Psoas muscle (tissue), 8 donors: ENCODE measurements around the gene IFI6. TPM values are rescaled to one million over a fixed set of nuclear protein-coding genes. Genes with fewer than 3 reads are reported as not detected.
A peak's percentile ranks its signal among the peaks of the same experiment; 100 is the strongest.

Experiments
- ATAC-seq, 4 donors: fragments of 200-7000 bp; cut with Tn5 transposase; one replicate each; pipeline ENCODE4 v1.9.1; 2020; ENCODE audit warnings: moderate library complexity in 3 of 4, mild to moderate bottlenecking in 2 of 4
- DNase-seq, 2 donors: peaks; one replicate each; pipeline ENCODE4 v3.0.0-alpha.2; 2020
- H3K27ac ChIP-seq: fragments of 200-600 bp; one replicate; pipeline ENCODE4 v1.8.0; 2022
- H3K27me3 ChIP-seq, 3 donors: fragments of 200-600 bp in 1 of 3; one replicate each; pipeline versions ENCODE4 v1.6.1 to v1.8.0; 2013 to 2022; ENCODE audit warnings: low read length in 2 of 3, mild to moderate bottlenecking in 2 of 3, moderate library complexity in 1 of 3; ENCODE audit not compliant: insufficient read depth in 3 of 3
- H3K36me3 ChIP-seq, 2 donors: fragments of 200-600 bp in 1 of 2; one replicate each; pipeline versions ENCODE4 v1.6.1 to v1.8.0; 2013 to 2022; ENCODE audit warnings: low read depth in 1 of 2, mild to moderate bottlenecking in 1 of 2, moderate library complexity in 1 of 2; ENCODE audit not compliant: insufficient read depth in 1 of 2
- H3K4me1 ChIP-seq: fragments of 200-600 bp; one replicate; pipeline ENCODE4 v1.8.0; 2022
- H3K4me3 ChIP-seq: fragments of 200-600 bp; one replicate; pipeline ENCODE4 v1.8.0; 2022; ENCODE audit warnings: mild to moderate bottlenecking
- H3K9me3 ChIP-seq: fragments of 200-600 bp; one replicate; pipeline ENCODE4 v1.8.0; 2022
- CTCF ChIP-seq: fragments of 200-600 bp; IDR thresholded peaks from one replicate; pipeline ENCODE4 v1.8.0; 2022; ENCODE audit warnings: antibody characterized with exemption
- WGBS, 3 donors: extraction: QIAGEN DNeasy Blood & Tissue Kit; methylation state at CpG; one replicate each; pipeline versions ENCODE4 v1.1.6 to v1.1.7; 2013; 5-methylcytosine and 5-hydroxymethylcytosine counted together
- intact Hi-C, 2 donors: fragments of 100-400 bp; cut with DNase I; formaldehyde crosslinking; loops; one replicate each; pipeline versions ENCODE4 v1.11.0 to v1.14.2; 2022
- polyA plus RNA-seq, 3 donors: library from polyadenylated mRNA; stranded (reverse); fragments of 200-250 nt; gene quantifications; one replicate each; pipeline ENCODE4 v1.2.3, GENCODE V29; 2013
- total RNA-seq, 4 donors: library from RNA; stranded (reverse); fragmentation: NEBNext Ultra II Directional in 2 of 4; extraction: Animal tissue kit (Norgen Biotek cat#: 25700) in 2 of 4; gene quantifications; one replicate each; pipeline versions ENCODE4 v1.2.1 to v1.2.4, GENCODE V29; 2021 to 2023
- donor health status: healthy with polysubstance abuse.
- donor health status: DM: no; HTN: no; CAD: no; lungs with moderate emphysema.
- donor health status: Bipolar disorder and iron deficiency.
- donor health status: healthy.
- donor health status: DM: yes; HTN: yes; CAD: no.
- donor health status: DM: no; HTN: no; CAD: no.
- donor health status: DM: no; HTN: no; CAD: no.
- donor health status: DM: yes; HTN: yes; CAD: no.

Gene IFI6
- total and polyA plus RNA-seq, 7 donors, result 7.8 to 25.8 (median 18.6) TPM

- ATAC-seq (no peak), DNase-seq (no peak)
- Histone ChIP-seq H3K27ac (no peak overlapping the region), H3K4me3 (no peak overlapping the region), H3K9me3 (no peaks in the 10 kb centered on the region), H3K36me3 (no peaks in the 10 kb centered on the region), H3K27me3 (no peaks in the 10 kb centered on the region), H3K4me1 (peaks cover 23% of the 10 kb centered on the region)
- no peak for TF ChIP-seq CTCF
- intact Hi-C loops, result no loop called here
- 90 to 94% (median 92%) methylated on average over 11 of the region's 11 CpGs for WGBS, 3 donors
Observed at GRCh38 chr1:27649306-27649635, 22.7 kb downstream of the IFI6 start.

GRCh38 chr1:27648602-27649305, 23.2 kb downstream of the IFI6 start:
- Histone ChIP-seq H3K27me3 (no peaks in the 10 kb centered on the region), H3K27ac (no peak overlapping the region), H3K9me3 (no peaks in the 10 kb centered on the region), H3K4me1 (peaks cover 23% of the 10 kb centered on the region), H3K36me3 (no peaks in the 10 kb centered on the region), H3K4me3 (no peak overlapping the region)
- ATAC-seq (peak in 3 of 4 donors; percentile 40 to 74 (median 72)), DNase-seq (no peak)
- WGBS, 3 donors, result 54 to 62% (median 62%) methylated on average over 6 of the region's 6 CpGs
- no peak for TF ChIP-seq CTCF
- intact Hi-C loops, result no loop called here

DNA sequence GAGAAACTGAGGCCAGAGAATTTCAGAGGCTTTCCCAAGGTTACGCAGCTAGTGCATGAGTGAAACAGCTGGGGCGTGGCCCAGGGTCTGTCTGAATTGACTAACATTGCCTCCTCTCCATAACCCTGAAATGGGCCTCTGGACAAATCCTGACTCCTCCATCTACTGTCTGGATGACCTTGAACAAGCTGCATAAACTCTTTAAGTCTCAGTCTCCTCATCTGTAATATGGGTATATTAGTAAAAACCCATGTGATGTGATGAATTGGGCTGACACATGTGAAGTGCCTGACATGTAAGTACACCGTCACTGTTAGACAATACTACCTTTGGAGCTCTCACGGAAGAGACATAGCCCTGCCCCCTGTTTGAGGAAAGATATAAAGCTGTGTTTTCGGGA, 24.7 kb downstream of the IFI6 start:
- Histone ChIP-seq H3K36me3 (no peaks in the 10 kb centered on the region), H3K27me3 (no peaks in the 10 kb centered on the region), H3K27ac (no peak overlapping the region), H3K9me3 (no peaks in the 10 kb centered on the region), H3K4me3 (no peak overlapping the region), H3K4me1 (peaks cover 23% of the 10 kb centered on the region)
- no peak for DNase-seq
- intact Hi-C loops, result no loop called here
- WGBS, 3 donors, result 95 to 98% (median 97%) methylated on average over 5 of the region's 5 CpGs
- ATAC-seq, result no peak
- no peak for TF ChIP-seq CTCF

DNA sequence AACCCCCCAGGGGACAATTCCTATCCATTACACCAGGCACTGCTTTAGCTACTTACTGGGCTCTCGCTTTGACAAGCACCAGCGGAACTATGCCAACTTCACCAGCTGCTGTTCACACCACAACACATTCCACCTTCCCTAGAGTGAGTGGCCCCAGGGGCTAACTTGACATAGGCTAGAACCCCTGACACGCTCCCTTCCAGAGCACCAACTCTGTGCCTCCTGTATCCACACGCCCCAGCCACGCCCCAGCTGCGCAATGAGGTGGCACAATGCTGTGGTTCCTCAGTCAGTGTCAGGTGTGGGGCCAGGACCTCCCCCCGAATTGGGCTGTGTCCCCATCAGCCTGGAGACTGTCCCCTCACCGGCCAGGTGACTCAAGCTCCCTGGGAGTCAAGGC, 25.3 kb downstream of the IFI6 start:
- Histone ChIP-seq H3K27ac (no peak overlapping the region), H3K36me3 (no peaks in the 10 kb centered on the region), H3K4me3 (no peak overlapping the region), H3K9me3 (no peaks in the 10 kb centered on the region), H3K27me3 (no peaks in the 10 kb centered on the region), H3K4me1 (peaks cover 23% of the 10 kb centered on the region)
- DNase-seq, result no peak
- 74 to 81% (median 76%) methylated on average over 8 of the region's 8 CpGs for WGBS, 3 donors
- intact Hi-C loops, result no loop called here
- ATAC-seq, result peak in 3 of 4 donors; percentile 23 to 45 (median 44)
- no peak for TF ChIP-seq CTCF

GRCh38 chr1:27645071-27645415, 26.9 kb downstream of the IFI6 start:
- Histone ChIP-seq H3K4me1 (peaks cover 14% of the 10 kb centered on the region), H3K4me3 (no peak overlapping the region), H3K27me3 (no peaks in the 10 kb centered on the region), H3K27ac (no peak overlapping the region), H3K9me3 (no peaks in the 10 kb centered on the region), H3K36me3 (no peaks in the 10 kb centered on the region)
- TF ChIP-seq CTCF, result no peak
- WGBS, 3 donors, result 92 to 97% (median 94%) methylated on average over 4 of the region's 4 CpGs
- ATAC-seq (no peak), DNase-seq (no peak)
- intact Hi-C loops, result no loop called here
